Lung microvascular endothelial cell (primary cell): ENCODE measurements around the gene GRID1. TPM values are rescaled to one million over a fixed set of nuclear protein-coding genes. Genes with fewer than 3 reads are reported as not detected.

Source experiments
- DNase-seq, 2 donors: peaks; one replicate each; pipeline versions ENCODE4 v3.0.0 to v3.0.0-alpha.2; 2010; ENCODE audit warnings: low read depth in 2 of 2
- total RNA-seq: library from RNA; depleted of rRNA; stranded (reverse); fragments of >200 nt; gene quantifications from 2 replicates; pipeline ENCODE4 v1.2.1, GENCODE V29; 2014

Gene GRID1
- total RNA-seq, 1 donor from 2014 or later: not detected

DNA sequence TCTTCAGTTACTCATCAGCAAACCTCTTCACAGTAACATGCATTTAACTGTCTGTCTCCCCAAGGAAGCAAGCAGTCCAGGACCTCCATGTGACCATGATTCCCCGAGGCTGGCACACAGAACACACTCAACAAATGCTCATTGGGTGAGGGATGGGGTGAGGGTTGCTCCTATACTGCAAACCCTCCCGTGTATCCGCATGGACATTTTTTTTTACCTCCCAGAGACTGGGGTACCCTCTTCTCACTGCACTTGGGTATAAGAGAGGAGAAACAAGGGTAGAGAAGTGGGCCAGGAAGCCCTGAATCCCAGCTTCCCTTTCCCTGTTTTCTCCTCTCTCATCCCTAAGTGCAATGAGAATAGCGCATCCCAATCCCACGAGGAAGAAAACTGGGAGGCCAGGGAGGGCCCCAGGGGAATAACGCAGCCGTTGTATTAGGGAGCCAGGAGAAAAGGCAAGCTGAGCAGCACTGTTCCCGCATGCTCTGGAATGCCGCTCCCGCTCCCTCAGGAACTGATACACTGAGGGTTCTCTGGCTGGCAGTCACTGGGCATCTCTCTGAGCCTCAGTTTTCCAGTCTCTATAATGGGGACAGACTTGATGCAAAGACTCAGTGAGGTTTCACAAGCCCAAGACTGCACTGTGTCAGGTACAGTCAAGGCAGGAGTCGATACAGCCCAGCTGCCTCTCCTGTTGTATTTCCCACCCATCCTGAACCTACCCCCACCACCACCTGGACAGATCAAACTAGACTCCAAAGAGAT, 134.6 kb downstream of the GRID1 start:
- DNase-seq: no peak

DNA sequence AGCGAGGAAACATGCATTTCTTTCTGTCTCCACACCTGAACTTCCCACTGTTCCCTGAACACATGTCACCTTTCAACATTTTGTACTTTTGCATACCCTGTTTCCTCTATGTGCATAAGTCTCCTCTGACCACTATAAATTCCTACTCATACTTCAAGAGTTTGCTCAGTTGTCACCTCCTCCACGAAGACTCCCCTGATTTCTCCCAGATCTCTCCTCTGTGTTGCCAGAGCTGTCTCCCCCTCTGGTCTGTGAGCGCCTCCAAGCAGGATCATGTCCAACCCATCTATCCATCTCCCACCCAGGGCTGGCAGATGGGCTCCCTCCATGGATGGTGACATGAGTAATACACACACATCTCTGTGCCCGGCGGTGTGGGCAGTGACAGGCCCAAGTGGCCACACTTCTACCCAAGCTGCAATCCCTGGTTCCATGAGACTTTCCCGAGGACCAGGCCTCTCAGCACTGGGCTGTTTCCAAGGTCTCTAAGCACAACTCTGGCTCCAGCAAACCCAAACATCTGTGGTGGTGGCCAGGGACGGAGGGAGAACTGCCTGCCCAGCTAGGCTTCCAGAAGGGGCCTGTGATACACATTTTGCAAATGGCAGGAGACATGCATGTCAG, 135.9 kb downstream of the GRID1 start:
- no peak for DNase-seq

DNA sequence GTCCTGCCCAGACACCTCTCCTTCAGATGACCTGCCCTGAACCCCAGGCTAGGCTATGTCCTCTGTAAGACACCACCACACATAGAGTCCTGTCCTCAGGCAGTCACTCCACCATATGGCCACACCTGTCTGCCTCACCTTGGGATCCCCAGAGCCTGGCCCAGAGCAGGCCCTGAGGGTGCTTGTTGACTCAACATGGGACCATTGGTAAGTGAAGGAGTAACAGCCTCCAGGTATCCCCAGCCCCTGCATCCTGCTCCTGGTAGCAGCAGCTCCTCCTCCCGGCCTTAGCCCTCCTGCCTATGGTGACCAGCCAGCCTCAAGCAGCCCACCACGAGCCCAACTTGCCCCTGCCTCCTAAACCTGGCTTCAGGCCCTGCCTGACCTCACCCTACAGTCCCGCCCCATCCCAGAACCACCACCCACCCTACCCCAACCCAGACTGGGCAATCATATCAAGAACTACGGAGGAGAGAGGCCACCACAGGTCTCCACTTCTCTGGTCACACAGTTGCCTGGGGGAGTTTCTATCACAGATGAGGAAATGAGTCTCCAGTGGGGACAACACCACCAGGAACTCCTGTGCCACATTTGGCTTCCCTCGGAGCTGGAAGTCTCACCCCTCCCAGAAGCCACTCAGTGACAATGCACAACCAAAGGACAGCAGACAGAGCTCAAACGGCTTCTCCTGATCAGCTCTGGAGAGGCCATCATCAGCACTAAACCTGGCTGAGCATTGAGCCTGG, 136.6 kb downstream of the GRID1 start:
- no peak for DNase-seq

DNA sequence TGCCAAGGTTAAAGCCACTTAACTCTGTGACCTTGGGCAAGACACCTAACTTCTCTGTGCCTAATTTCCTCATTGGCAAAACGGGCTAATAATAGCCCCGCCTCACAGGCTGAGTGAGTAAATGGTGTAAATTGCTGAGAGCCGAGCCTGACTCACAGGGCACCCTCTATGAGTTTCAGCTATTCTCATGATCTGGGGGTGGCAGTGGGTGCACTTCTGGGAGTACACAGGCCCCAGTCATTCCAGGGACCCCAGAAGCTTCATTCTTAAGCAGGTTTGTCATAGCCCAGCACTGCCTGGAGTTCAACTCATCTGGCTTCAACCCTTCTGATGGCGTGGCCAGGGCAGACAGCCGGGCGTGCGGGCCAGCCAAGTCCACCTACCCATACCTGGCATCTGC, 137.2 kb downstream of the GRID1 start:
- no peak for DNase-seq

DNA sequence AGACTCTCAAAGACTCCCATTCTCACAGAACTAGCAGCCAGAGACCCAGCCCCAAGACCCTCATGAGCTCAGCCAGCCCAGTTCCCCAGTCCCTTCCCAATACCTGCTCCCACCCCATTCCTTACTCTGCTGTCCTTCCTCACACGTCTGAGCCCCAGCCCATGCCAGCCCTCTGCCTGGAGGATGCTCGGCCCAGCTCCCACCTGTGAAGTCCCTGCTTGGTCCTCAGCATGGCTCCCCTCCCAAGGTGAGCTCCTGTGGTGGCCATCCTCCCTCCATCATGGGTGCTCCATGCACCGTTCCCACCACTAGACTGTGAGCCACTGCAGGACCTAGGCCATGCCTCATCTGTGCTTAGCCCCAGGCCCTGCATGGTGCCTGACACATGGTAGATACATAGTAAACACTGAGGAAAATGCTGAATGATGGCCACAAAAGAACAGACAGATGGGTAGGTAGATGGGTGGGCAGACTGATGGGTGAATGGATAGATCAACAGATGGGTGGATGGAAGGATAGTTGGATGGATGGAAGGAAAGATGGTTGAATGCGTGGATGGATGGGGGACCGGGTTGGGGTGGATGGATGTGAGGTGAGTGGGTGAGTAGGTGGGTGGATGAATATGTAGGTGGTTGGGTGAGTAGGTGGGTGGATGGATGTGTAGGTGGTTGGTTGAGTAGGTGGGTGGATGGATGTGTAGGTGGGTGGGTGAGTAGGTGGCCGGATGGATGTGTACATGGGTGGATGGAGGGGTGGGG, 138.9 kb downstream of the GRID1 start:
- DNase-seq: no peak

DNA sequence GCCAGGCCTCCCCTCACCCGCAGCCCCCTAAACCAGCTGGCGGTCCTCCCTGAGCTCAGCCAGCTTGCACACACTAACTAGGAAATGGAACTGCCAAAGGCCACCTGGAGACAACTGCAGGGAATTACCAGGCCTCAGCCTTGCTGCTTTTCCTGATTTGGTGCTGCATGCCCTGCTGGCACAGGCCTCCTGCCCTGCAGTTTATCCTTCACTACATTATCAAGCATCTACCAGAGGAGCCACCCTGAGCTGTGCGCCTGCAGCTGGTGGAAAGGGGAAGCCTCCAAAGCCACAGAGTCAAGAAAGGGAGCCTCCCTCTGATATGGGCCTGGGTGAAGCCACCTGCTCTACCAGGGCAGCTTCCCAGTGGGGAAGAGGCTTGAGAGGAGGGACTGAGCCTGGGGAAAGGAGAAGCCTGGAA, 139.8 kb downstream of the GRID1 start:
- DNase-seq: no peak

DNA sequence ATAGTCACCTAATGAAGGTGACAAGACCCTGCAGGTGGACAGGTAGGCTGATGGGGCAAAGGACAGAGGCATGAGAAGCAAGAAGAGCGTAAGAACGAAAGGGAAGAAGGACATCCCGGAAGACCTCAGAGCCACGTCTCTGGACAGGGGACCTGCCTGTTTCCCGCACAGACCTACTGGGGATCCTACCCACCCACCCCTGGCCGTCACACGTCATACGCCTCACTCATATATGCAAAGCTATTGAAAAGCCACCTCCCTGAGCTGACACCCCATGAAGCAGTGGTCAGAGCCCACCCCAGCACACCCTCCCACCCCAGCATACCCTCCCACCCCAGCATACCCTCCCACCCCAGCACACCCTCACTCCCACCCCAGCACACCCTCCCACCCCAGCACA, 140.6 kb downstream of the GRID1 start:
- DNase-seq: no peak

DNA sequence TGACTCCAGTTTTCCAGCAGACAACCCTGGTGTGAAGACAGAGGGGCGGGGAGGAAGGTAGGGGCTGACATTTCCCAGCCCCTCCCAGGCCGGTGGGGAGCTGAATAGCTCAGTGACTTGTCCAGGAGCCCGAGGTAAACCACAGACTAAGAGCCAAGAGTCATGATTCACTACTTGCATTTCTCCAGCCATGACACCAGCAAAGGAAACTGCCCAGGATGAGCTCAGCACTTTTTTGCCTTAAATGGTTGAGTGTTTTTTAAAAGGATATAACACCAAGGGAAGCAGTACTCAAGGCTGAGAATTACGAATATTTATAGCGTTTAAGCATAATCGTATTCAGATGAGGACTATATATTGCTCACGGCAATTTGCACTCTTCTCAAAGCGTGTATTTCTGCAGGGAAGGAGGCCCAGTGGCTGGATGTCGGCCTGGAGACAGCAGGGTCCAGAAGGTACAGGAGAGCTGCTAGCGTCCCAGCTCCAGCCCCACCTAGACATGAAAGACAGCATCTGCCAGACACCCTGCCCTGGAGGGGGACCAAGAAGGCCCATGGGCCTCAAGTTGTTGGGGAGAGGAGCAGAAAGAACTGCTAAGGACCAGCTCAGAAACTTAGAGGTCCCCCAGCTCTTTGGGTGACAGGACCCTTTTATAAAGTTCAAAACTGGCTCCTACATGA, 141.4 kb downstream of the GRID1 start:
- peak in 1 of 2 donors; percentile 8 for DNase-seq

DNA sequence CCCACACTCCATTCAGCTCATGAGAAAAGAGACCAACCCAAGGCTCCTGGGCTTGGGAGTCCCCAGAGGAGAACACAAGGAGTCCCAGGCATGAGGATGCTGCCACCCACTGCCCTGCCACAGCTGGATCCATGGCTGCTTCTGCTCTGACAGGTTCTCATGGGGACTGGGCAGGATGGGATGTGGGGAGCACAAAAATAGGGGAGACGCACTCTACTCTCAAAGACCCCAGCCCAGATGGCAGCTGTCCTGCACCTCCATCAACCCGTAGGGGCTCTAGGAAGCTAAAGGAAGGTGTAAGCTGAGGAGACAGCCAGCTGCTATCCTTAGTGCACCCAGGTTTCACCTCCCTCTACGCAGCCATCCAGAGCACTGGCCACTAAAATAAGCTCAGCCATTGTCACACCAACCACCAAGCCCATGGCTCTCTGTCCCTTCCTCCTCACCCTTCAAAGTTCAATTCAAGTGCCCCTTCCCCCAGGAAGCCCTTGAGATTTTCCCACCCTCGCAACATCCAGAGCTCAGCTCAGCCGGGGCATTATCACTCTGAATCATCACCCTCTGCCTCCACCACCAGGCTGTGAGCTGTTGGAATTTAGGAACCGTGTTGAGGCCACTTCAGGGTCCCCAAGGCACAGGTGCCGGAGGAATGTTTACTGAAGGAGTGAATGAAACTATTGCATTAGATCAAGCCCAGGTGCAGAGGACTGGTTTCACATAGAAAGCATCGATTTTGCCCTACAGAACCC, 142.1 kb downstream of the GRID1 start:
- no peak for DNase-seq

DNA sequence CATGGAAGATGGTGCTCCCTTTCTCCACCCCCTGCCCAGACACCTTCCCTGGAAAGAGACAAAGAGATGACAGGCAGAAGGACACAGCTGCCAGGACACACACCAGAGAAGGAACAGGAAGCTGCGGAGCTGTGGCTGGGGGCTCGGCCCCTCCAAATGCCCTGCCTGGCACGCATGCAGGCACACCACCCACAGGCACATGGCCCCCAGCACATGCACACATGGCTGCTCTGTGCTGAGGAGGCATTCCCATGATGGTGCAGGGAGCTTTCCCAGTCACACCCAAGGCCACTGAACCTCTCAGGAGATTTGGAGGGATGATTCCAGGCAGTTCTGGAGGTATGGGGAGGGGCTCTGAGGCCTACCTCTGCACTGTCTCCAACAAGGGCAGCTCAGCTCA, 143.3 kb downstream of the GRID1 start:
- no peak for DNase-seq

DNA sequence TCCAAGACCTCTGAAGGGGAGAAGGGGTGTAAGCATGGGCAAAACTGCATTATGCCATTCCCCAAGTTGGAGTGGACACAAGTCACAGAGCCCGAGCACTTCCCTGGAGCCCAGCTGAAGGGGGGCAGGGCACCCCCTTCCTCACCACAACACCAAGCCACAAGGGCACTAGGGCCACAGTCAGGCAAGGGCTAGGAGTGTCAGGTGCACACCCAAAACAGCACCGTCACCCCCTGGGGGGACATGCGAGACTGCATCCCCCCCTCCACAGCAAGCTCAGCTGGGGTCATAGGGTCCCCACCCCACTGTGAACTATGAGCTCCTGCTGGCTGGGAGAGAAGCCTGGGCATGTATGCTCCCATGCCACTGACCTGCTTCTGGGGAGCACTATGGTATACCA, 143.9 kb downstream of the GRID1 start:
- DNase-seq: no peak

DNA sequence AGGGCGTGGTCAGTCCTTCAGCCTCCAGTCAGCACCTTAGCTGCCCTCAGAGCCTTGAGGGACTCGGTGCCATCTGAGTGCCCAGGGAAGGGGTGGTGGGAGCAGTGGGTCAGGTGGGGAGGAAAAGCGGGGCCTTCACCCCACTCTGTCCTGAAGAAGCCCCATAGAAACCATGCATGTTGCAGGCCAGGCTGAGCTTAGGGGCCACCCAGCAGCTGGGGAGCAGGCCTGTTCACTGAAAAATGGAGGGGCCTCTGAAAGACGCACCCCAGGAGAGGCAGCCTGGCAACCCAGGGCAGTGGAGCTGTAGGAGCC, 144.3 kb downstream of the GRID1 start:
- no peak for DNase-seq

DNA sequence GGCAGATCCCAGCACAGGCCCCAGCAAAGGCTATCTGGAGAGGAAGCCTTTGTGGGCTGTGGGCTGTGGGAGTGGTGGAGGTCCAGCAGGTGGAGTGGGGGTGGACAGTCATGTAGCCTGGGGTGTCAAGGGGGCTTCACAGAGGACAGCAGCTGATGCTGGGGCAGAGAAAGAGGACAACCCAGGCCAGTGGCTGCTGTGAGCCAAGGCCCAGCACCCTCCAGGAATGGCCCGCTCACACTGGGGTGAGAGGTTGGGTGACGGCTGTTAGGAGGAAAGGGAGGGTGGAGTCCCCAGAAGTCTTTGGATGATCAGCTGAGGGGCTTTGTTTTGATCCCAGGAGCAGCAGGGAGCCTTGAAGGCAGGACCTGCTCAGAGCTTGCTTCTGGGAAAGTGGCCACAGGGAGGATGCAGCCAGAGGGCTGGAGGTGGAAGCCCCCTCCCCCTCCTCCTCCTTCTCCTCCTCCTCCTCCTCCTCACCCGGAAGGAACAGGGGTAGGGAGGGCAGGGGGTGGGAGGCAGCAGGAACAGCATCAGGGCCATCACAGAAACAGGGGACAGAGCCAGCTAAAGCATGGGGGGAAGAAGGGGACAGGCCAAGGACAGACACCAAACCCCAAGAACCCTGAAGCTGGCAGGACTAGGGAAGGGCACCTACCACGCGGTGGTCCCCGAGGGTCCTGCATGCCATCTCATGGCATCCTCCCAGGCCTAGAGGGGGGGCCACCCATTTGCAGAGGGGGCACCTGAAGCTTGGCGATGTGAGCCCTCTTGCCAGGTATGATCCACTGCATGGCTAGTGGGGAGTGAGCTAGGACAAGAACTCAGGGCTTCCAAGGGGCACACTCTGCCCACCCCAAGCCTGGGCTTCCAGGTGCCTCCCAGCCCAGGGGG, 144.9 kb downstream of the GRID1 start:
- no peak for DNase-seq

DNA sequence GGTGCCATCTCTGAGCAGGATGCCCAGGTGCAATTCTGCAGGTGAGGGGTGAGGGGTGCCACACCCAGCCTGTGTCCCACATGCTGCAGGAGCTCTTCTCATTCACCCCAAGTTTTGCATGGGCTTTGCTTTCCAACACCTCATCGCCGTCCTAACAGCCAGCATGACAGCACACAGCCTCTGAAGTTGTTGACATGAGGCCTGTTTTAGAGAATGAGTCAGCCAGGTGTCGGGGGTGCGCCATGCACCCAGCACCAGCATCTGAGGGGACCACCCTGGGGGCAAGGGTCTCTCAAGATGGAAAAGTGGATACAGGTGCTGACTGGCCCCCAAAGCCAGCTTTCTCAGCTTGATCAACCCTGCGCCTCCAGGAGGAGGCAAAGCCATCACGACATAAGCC, 146.0 kb downstream of the GRID1 start:
- DNase-seq: no peak

DNA sequence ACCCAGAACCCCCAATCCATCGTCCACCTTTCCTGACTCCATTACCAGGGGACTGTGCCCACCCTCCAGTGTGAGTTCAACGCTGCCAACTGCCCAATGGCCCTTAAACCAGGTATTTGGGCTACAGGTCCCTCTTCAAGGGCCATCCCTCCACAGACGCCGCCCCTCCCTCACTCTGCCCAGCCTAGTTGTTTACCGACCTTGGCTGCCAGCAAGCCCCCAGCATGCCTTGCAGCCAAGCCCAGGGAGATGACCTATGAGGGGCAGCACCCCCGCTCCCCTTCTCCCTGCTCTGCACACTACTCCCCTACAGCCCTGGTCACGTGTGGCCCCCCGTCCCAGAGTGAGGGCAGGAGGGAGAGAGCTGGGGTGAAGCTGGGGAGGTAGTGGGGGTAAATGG, 147.3 kb downstream of the GRID1 start:
- DNase-seq: no peak

DNA sequence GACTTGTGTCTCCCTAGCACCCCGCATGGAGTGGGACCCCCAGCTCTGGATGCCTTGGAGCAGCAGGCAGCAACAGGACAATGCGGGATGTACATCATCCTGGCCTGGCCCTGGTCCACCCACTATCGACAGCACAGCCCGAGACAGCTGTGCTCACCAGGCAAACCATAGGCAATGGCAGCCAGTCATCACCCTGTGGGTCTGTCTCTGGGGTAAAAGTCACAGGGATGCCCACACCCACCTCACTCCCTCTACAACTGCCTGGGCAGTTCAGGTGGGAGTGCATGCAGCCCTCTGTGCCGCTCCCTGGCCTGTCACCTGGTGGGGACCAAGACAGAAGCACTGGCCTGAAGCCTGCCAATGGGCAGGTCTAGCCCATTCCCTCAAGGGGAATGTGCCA, 147.8 kb downstream of the GRID1 start:
- no peak for DNase-seq

DNA sequence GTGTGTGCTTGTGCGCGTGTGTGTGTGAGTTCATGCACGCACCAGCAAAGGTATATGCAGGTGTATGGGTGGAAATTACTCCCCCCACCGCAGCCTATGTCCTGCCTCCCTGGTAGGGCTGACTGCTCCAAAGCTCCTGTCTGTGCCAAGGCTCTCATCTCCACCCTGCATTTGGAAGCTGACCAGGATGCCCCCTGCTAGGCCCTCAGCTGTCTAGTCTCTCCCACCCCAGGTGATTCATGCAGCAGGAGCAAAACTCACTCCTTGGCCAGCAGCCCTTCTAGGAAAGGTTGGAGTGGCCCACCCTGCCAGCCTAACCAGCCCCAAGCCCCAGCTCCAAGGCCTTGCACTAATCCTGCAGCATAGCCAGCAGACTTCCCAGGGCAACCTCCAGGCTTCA, 148.4 kb downstream of the GRID1 start:
- DNase-seq: no peak

DNA sequence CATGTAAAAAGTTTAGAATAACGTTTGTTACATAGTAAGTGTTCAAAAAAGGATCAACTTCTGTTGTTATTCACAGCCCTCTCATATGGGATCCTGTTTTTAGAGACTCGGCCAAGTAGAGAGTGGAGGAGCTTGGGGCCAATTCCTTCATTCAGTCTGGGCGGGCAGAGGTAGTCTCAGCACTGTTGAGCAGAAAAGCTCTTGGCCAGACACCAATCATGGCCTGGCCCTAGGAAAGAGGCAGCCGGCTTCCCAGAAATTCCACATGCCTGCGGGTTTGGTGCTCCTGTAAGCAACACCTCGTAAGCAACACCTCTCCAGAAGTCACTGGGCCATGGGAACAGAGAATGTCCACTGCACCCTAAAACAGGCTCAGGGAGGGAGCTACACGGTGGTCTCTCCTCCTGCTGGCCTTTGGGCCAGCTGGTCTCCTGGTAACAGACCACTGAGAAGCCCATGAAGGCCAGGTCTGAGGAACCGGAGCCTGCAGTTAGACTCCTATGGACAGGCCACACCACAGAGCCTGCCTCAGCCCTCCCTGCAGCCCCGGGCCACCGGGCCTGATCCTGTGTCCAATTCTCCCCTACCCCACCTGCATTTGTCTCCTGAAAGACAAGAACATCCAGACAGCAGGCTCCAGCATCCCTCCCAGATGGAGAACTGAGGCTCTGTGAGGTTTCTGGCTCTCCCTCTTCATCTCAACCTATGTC, 149.1 kb downstream of the GRID1 start:
- DNase-seq: no peak

DNA sequence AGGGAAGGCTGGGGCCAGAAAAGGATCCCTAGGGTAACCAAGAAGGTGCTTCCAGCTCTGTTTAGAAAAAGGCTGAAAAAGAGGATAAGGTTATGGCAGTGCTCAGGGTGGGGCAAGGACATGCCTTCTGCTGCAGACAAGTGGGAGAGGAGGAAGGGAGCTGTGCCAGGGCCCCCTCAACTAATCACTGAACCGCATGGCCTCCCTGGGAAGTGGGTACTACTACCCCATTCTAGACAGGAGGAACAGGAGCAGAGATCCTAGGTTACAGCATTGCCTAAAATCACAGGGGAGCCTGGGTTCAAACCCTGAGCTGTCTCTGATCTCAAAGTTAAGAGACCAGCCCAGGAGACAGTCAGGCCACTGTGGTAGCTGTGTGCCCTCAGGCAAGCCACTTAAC, 149.7 kb downstream of the GRID1 start:
- DNase-seq: no peak
